Stimulated activated CD4-positive, alpha-beta T cell treated with anti-CD3 and anti-CD28 coated beads, Interleukin-1b, Interleukin-23, amount 100 ng/mL, for 4 hours (primary cell): ENCODE measurements around the gene SLC35F6.
A peak's percentile ranks its signal among the peaks of the same experiment; 100 is the strongest.
"Not testable (repeated sequence)": the region's sequence is repeated elsewhere in the genome, so short reads cannot be mapped to it uniquely, and the experiment has no call there.

Source experiments
- DNase-seq, 2 donors: peaks; one replicate each; pipeline ENCODE4 v3.0.0-alpha.2; 2020; ENCODE audit warnings: low read depth in 2 of 2

SLC35F6 gene

DNA sequence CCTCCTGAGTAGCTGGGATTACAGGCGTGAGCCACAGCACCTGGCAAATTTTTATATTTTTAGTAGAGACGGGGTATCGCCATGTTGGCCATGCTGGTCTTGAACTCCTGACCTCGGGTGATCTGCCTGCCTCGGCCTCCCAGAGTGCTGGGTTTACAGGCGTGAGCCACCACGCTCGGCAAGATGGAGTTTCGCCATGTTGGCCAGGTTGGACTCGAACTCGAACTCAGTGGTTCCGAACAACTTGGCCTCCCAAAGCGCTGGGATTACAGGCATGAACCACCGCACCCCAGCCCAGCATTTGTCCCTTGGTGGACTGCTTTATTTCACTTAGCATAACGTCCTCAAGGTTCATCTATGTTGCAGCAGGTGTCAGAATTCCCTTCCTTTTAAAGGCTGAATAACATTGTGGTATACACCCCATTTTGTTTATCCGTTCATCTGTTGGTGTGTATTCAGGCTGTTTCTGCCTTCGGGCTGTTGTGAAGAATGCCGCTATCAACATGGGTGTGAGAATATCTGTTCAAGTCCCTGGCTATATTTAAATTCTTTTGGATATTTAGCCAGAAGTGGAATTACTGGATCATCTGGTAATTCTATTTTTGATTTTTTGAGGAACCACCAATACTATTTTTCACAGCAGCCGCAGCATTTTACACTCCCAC is 20.6 kb downstream of the SLC35F6 start:
- no peak for DNase-seq

- DNase-seq = peak; percentile 88 to 89
These were observed 21.5 kb downstream of the SLC35F6 start, which contains the start of gene CENPA for GRCh38 chr2:26785431-26786206. CENPA (plus strand) TSS chr2:26786056; CDS start chr2:26786197, 141 bp downstream.

- DNase-seq = no peak
These were observed 22.3 kb downstream of the SLC35F6 start for GRCh38 chr2:26786207-26787028.

- DNase-seq = no peak
These were observed 28.6 kb downstream of the SLC35F6 start for GRCh38 chr2:26792720-26793119.

DNA sequence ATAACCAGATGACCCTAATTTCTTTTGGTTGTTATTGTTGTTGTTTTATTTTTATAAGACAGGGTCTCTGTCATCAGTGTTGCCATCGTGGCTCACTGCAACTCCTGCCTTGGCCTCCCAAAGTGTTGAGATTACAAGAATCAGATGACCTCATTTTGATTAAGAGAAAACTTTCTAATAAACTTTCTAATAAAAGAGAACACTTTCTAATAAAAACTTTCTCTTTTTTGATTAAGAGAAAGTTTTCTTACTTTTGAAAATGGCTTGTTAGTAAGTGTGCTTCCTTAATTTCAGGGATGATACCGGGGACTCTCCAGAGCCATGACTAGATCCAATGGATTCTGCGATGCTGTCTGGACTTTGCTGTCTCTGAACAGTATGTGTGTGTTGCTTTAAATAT is 29.4 kb downstream of the SLC35F6 start:
- no peak for DNase-seq

DNA sequence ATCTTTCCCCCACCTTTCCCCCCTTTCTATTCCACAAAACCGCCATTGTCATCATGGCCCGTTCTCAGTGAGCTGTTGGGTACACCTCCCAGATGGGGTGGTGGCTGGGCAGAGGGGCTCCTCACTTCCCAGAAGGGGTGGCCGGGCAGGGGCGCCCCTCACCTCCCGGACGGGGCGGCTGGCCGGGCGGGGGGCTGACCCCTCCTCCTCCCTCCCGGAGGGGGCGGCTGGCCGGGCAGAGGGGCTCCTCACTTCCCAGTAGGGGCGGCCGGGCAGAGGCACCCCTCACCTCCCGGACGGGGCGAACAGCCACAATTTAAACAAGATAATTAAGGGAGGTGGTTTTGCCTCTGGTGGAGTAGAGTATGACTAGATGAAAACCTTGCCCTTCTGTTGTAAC is 31.1 kb downstream of the SLC35F6 start:
- not testable (repeated sequence) for DNase-seq

DNA sequence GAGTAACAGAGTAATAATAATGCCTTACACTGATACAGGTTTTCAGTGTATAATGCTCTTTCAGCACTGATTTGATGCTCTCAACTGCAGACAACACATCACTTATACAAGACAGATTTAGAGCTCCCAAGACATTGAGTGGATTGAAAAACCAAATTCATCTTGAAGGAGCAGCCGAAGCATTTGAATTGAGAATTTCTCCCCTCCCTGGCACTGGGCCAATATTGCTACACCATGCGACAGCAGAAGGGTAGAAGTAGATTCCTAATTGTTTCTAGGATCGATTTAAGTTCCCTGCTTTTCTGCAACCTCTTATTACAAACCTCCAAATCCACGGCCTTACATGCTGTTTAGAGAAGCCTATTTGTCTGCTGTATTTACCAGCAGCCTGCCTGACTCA is 37.2 kb downstream of the SLC35F6 start:
- DNase-seq = no peak

- DNase-seq = no peak
These were observed 37.7 kb downstream of the SLC35F6 start for GRCh38 chr2:26801796-26802195.

DNA sequence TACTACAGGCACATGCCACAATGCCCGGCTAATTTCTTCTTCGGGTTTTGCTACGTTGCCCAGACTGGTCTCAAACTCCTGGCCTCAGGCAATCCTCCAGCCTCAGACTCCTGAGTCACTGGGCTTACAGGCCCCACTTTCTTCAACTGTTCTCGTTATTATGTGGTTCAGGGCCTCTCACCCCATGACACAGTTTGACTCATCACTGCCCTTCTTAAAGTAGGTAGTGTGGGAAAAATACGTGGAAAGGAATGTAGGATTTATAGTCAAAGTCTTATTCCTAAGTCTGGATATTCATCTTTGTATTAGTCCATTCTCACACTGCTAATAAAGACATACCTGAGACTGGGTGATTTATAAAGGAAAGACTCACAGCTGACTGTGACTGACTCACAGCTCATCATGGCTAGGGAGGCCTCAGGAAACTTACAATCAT is 41.2 kb downstream of the SLC35F6 start:
- DNase-seq = no peak

DNA sequence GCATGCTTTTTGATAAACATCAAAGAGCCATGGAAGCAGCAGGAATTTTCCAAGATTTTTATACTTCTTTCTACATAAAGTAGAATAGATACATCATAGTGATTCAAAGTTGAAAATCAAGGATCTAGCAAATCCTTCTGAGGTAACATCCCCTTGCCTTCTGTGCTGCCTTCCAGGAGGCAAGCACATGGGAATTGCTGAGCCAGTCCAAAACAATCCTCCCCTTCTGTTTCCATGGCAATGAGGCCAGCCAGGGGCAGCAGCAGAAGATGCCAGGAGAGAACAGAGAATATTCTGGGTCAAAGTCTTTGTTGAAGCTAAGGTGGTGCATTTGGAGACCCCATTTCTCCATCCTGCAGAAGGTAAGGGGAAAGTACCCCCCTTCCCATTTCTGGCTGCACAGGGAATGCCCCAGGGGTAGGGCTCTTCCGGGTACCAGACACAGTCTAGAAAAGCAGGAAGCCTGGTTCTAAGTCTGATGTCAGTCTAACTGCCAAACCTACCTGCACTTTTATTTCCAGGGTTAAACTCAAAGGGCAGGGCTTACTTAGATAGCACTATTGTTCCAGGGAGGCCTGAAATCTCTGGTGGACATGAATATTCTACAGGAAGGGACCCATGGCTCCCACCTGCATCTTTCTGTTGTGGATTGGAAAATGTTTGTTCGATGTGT is 43.8 kb downstream of the SLC35F6 start:
- no peak for DNase-seq

GRCh38 chr2:26809211-26809610 is 45.1 kb downstream of the SLC35F6 start:
- no peak for DNase-seq

- no peak for DNase-seq
These were observed 45.9 kb downstream of the SLC35F6 start for GRCh38 chr2:26809876-26810577.

- no peak for DNase-seq
These were observed 47.2 kb downstream of the SLC35F6 start for GRCh38 chr2:26811261-26811660.

DNA sequence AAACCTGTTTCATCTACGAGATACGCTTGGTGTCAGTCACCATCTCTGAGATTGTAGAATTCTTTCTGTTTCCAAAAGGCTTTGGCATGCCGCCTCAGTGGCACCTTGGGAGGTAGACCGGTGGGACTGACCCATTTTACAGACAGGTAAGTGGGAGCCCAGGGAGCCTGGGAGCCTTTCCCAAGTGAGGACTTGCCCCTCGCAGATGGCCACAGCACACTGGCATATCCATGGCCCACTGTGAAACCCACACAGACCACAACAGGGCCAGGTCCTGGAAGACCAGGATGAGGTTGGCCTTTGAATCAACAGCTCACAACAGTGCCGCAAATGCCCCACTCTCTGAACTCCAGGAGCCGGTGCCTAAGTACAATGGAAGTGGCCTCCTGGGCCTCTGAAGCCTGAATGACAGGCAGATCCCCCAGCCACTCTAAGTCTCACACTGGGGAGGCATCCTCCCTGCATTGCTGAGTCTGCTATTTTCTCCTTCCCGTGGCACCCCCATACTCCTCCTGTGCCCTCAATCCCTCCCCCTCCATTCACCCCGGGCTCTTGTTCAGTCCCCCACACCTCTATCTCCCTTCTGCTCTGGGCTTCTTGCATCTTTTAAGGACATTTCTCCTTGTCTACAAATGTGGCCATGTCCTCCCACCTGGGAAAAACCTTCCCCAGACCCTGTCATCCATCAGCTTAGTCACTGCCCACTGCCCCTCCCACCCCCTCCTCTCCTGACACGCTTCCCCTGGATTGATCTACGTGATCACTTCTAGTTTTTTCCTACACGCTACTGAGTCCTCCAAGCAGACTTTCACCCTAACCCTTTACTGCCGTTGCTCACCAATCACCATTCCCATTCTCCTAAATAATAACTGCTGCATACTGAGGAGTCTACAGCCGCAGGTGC is 48.0 kb downstream of the SLC35F6 start:
- DNase-seq = no peak

- DNase-seq = no peak
These were observed 48.6 kb downstream of the SLC35F6 start for GRCh38 chr2:26812731-26813130.

- not testable (repeated sequence) for DNase-seq
These were observed 50.1 kb downstream of the SLC35F6 start for GRCh38 chr2:26814072-26814765.

DNA sequence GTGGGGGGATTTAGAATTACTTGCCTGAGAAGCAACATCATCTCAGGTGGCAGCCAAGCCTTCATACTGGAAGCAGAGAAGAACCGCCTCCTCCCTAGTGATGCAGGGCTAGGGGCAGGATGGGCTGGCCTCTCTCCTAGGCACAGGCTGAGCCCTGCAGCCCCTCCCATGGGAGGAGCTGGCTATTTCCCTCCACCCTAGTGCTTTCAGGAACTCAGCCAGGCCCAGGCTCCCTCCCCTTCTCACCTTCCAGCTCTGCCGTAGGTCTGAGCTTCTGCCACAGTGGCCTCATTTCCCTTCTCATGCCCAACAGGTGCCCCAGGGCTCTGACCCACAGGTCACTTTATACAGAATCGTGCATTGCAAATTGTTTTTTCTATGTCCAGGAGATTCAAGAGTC is 52.8 kb downstream of the SLC35F6 start:
- no peak for DNase-seq

- DNase-seq = no peak
These were observed 54.2 kb downstream of the SLC35F6 start for GRCh38 chr2:26818255-26818654.

DNA sequence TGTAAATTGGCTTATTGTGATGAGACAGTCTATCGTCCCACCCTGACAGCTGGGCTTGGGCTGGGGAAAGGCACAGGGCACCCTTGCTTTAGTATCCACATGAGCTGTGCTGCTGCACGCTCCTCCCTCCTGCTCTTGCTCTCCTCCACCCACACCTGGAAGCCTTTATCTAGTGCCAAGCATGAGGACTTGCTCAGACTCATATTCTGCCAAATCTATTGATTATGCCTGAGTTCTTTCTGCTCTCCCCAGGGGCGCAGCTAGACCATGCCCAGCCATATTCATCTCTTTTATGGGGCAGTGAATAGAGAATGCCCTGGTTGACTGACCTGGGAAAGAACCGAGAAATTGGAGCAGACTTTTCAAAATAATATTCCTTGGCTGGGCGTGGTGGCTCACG is 54.9 kb downstream of the SLC35F6 start:
- no peak for DNase-seq
